ENCODE measurements around the gene SLC2A2. TPM values are rescaled to one million over a fixed set of nuclear protein-coding genes. Genes with fewer than 3 reads are reported as not detected.

SLC2A2 gene
- total RNA-seq, 1 donor from 2014 or later, result not detected

DNA sequence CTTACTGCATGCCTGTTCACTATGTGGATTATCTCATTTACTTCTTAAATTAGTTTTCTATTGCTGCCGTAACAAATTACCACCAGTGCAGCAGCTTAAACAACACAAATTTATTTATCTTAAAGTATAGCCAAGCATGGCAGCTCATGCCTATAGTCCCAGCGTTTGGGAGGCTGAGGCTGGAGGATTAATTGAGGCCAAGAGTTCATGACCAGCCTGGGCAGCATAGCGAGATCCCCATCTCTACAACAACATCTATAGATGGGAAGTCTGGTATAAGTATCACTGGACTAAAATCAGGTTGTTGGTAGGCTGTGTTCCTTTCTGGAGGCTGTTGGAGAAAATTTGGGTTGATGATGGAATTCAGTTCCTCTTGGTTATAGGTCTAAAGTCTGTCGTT lies 5.1 kb downstream of the SLC2A2 start:
- no peaks in the 10 kb centered on the region for H3K9me3 ChIP-seq
- TF ChIP-seq, protein P1, sequence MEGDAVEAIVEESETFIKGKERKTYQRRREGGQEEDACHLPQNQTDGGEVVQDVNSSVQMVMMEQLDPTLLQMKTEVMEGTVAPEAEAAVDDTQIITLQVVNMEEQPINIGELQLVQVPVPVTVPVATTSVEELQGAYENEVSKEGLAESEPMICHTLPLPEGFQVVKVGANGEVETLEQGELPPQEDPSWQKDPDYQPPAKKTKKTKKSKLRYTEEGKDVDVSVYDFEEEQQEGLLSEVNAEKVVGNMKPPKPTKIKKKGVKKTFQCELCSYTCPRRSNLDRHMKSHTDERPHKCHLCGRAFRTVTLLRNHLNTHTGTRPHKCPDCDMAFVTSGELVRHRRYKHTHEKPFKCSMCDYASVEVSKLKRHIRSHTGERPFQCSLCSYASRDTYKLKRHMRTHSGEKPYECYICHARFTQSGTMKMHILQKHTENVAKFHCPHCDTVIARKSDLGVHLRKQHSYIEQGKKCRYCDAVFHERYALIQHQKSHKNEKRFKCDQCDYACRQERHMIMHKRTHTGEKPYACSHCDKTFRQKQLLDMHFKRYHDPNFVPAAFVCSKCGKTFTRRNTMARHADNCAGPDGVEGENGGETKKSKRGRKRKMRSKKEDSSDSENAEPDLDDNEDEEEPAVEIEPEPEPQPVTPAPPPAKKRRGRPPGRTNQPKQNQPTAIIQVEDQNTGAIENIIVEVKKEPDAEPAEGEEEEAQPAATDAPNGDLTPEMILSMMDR (IDR thresholded peaks at IDR 0.05), result no peak
- TF ChIP-seq POLR2A (IDR thresholded peaks at IDR 0.05) (no peak), POLR2AphosphoS5 (IDR thresholded peaks at IDR 0.05; ENCODE audit: insufficient read depth in 1 of 2, low read depth in 1 of 2) (no peak)
- H3K27me3 ChIP-seq, result no peaks in the 10 kb centered on the region
- no peak for DNase-seq (ENCODE audit: extremely low spot score in 2 of 2)
- intact Hi-C loops (cut with DNase I), result no loop called here
- H3K4me3 ChIP-seq, result no peak overlapping the region
- H3K27ac ChIP-seq, result no peak overlapping the region
- no peaks in the 10 kb centered on the region for H3K4me1 ChIP-seq
- no peaks in the 10 kb centered on the region for H3K36me3 ChIP-seq

DNA sequence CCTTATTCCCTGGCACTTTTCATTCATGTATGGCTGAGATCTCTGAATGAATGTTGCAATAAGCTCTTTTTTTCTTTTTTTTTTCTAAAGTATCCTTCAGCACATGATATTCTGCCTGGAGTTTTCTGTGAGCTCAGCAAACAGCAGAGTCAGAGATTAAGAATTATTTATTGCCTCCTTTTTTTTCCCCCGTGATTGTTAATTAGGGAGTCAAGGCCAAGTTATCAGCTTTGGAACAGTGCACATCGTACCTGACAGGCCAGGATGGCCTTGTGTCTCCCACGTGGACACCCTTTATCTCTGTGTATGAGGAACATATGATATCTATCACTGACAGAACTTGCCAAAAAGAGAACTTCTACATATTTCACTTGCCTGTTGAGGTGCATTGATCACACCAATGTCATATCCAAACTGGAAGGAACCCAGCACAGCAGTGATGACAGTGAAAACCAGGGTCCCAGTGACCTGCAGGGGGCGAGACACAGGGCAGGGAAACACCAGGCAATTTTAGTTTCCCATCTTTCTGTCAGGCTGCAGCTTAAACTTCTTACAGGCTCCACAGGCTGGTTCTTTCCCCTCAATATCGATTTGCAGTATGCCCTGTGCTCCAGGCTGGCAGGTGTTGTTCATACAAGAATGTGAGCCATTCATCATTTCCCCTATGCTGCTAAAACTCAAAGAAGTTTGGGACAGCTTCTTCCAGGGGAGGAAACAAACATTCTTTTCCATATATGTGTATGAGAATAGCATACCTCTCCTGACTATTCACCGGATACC lies 8.2 kb downstream of the SLC2A2 start:
- intact Hi-C loops (cut with DNase I), result no loop called here
- H3K4me3 ChIP-seq, result no peak overlapping the region
- DNase-seq (ENCODE audit: extremely low spot score in 2 of 2), result no peak
- H3K27me3 ChIP-seq, result no peaks in the 10 kb centered on the region
- TF ChIP-seq, protein P1 (IDR thresholded peaks at IDR 0.05), result no peak
- no peak for TF ChIP-seq POLR2AphosphoS5 (IDR thresholded peaks at IDR 0.05; ENCODE audit: insufficient read depth in 1 of 2, low read depth in 1 of 2)
- no peak for TF ChIP-seq POLR2A (IDR thresholded peaks at IDR 0.05)
- no peaks in the 10 kb centered on the region for H3K4me1 ChIP-seq
- H3K9me3 ChIP-seq, result no peaks in the 10 kb centered on the region
- no peaks in the 10 kb centered on the region for H3K36me3 ChIP-seq
- H3K27ac ChIP-seq, result no peak overlapping the region

DNA sequence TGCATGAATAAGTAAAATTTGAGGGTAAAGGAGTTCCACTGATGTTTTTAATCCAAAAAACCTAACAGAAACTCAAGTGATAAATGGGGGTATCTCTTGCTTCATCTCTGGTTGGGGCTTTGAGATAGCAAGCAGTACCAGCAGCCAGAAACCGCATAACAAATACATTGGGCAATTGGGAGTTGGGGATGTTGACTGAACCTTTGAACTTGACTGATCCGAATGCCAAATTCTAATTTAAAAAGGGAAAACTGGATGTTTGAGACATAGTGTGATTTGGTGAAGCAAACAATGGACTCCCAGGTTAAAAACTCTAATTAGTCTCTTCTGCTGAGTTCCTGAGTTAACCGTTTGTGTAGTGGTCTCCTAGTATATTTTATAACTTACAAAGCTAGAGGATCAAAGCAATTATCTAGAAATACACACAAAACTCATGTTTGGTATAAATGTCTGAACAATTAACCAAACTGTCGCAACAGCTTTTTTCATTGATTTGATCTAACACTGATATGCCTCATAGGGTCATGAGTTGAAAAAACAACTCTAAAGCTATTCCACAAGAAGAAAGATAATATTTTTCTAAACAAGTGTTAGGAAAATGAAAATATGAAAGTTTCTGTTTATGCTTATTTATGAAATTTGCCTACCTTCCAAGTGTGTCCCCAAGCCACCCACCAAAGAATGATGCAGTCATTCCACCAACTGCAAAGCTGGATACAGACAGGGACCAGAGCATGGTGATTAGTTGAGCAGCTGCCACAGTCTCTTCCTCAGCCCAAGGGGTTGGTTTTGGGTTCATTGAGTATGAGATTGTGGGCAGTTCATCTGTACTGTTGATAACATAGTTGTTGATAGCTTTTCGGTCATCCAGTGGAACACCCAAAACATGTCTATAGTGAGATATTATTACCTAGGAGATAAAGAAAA lies 12.4 kb downstream of the SLC2A2 start:
- Histone ChIP-seq H3K36me3 (no peaks in the 10 kb centered on the region), H3K4me3 (no peak overlapping the region), H3K27me3 (no peaks in the 10 kb centered on the region), H3K4me1 (no peaks in the 10 kb centered on the region), H3K9me3 (no peaks in the 10 kb centered on the region), H3K27ac (no peak overlapping the region)
- intact Hi-C loops (cut with DNase I), result no loop called here
- DNase-seq (ENCODE audit: extremely low spot score in 2 of 2), result no peak
- TF ChIP-seq, protein P1 (IDR thresholded peaks at IDR 0.05), result no peak
- TF ChIP-seq POLR2AphosphoS5 (IDR thresholded peaks at IDR 0.05; ENCODE audit: insufficient read depth in 1 of 2, low read depth in 1 of 2) (no peak), POLR2A (IDR thresholded peaks at IDR 0.05) (no peak)

DNA sequence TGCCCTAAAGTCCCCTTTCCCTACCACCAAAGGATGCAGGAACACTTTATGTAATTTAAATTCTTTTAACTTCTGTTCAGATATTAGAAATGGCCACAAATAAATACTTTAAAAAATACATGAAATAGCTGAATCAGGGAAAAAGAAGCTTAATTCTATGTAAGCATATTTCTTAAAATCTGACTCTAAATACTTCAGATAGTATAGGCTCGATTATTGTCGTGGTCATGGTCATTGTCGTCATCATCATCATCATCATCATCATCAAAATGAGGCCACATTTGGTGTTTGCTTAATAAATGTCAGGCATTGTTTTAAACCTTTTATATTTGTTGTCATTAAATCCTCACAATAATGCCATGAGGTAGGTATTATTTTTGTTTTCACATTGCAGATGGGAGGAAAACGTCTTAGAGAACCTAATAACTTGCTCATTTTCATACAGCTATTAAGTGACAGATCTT lies 14.6 kb downstream of the SLC2A2 start:
- no peak for DNase-seq (ENCODE audit: extremely low spot score in 2 of 2)
- Histone ChIP-seq H3K4me3 (no peak overlapping the region), H3K27ac (no peak overlapping the region), H3K36me3 (no peaks in the 10 kb centered on the region), H3K9me3 (no peaks in the 10 kb centered on the region), H3K27me3 (no peaks in the 10 kb centered on the region), H3K4me1 (no peaks in the 10 kb centered on the region)
- intact Hi-C loops (cut with DNase I), result no loop called here
- TF ChIP-seq, protein P1 (IDR thresholded peaks at IDR 0.05), result no peak
- TF ChIP-seq POLR2AphosphoS5 (IDR thresholded peaks at IDR 0.05; ENCODE audit: insufficient read depth in 1 of 2, low read depth in 1 of 2), result no peak
- TF ChIP-seq POLR2A (IDR thresholded peaks at IDR 0.05), result no peak
